ENCODE results near the gene PIGH.

PIGH gene, protein sequence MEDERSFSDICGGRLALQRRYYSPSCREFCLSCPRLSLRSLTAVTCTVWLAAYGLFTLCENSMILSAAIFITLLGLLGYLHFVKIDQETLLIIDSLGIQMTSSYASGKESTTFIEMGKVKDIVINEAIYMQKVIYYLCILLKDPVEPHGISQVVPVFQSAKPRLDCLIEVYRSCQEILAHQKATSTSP

GRCh38 chr14:67599698-67600561 is at the start of gene PIGH:
PIGH (minus strand) TSS chr14:67600268; CDS start chr14:67600203, 65 bp downstream.
- Histone ChIP-seq H3K27ac (ENCODE audit: low read depth, low read length) (peak within 1 kb of the TSS; percentile 51; the same call in 1 of the 2 replicates), H3K4me3 (ENCODE audit: low read depth, low read length) (peak within 1 kb of the TSS; percentile 97), H3K36me3 (ENCODE audit: insufficient read depth, low read length) (no peaks in the 10 kb centered on the region), H3K4me1 (ENCODE audit: control insufficient read depth, insufficient read depth, low read length, unreplicated experiment) (no peaks in the 10 kb centered on the region), H3K27me3 (ENCODE audit: insufficient read depth, low read length) (no peaks in the 10 kb centered on the region), H3K79me2 (ENCODE audit: control insufficient read depth, insufficient read depth, low read length, unreplicated experiment) (no peaks in the 10 kb centered on the region), H2AFZ (ENCODE audit: low read length, unreplicated experiment) (peak within 1 kb of the TSS; percentile 96)

DNA sequence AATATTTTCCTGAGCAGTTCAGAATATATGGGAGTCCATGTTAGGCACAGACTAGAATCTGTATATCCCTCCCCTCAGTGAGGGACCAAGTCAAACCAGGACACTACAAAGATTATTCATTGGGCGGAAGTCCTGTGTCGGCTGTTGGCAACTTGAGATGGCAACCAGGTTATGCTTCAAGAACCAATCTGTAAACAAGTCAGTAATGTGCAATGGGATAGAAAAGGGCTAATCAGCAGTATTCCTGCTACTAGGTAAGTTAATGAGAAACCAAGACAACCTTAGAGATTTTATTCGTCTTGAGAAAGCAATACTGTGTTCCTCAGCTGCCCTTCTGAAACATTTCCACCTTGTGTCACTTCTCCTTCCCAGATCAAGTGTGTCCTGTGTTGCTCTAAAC is 46.1 kb upstream of the PIGH start:
- Histone ChIP-seq H3K27ac (ENCODE audit: low read depth, low read length) (no peak overlapping the region), H3K4me3 (ENCODE audit: low read depth, low read length) (no peak overlapping the region), H3K36me3 (ENCODE audit: insufficient read depth, low read length) (peaks cover 33% of the 10 kb centered on the region), H3K4me1 (ENCODE audit: control insufficient read depth, insufficient read depth, low read length, unreplicated experiment) (peaks cover 12% of the 10 kb centered on the region), H2AFZ (ENCODE audit: low read length, unreplicated experiment) (no peak overlapping the region), H3K79me2 (ENCODE audit: control insufficient read depth, insufficient read depth, low read length, unreplicated experiment) (no peaks in the 10 kb centered on the region), H3K27me3 (ENCODE audit: insufficient read depth, low read length) (no peaks in the 10 kb centered on the region)

DNA sequence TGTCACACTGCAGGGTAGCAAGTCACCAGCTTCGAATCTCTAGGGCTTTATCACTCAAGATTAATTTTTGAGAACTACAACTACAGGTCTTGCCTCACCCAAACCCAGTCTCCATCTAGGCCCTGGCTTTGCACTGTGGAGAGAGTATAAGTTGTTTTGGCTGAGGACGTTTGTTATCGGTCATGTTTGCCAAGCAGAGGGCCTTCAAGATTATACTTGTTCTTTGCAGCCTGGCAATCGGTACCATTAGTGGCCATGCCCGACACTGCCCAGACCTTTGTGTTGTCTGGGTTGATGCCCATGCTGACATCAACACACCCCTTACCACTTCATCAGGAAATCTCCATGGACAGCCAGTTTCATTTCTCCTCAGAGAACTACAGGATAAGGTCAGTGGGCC is 45.3 kb upstream of the PIGH start:
- Histone ChIP-seq H3K4me1 (ENCODE audit: control insufficient read depth, insufficient read depth, low read length, unreplicated experiment) (peaks cover 5% of the 10 kb centered on the region), H3K4me3 (ENCODE audit: low read depth, low read length) (no peak overlapping the region), H3K27me3 (ENCODE audit: insufficient read depth, low read length) (no peaks in the 10 kb centered on the region), H3K27ac (ENCODE audit: low read depth, low read length) (no peak overlapping the region), H2AFZ (ENCODE audit: low read length, unreplicated experiment) (no peak overlapping the region), H3K36me3 (ENCODE audit: insufficient read depth, low read length) (peaks cover 29% of the 10 kb centered on the region), H3K79me2 (ENCODE audit: control insufficient read depth, insufficient read depth, low read length, unreplicated experiment) (no peaks in the 10 kb centered on the region)

DNA sequence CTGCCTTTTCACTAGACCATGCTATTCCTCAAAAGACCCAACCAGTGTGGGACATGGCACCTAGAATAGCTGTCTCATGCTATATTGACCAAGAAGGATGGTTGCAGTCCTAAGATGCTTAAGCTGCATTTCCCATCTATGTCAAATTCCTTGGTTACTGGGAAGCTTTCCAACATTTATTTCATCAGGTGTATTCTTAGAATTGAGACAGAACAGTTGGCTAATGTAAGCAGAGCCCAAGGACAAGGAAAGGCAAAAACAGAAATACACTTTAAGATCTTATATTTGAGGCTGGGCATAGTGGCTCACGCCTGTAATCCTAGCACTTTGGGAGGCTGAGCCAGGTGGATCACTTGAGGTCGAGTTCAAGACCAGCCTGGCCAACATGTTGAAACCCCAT is 44.4 kb upstream of the PIGH start:
- no peaks in the 10 kb centered on the region for H3K4me1 ChIP-seq (ENCODE audit: control insufficient read depth, insufficient read depth, low read length, unreplicated experiment)
- peaks cover 19% of the 10 kb centered on the region for H3K36me3 ChIP-seq (ENCODE audit: insufficient read depth, low read length)
- H2AFZ ChIP-seq (ENCODE audit: low read length, unreplicated experiment) = no peak overlapping the region
- H3K79me2 ChIP-seq (ENCODE audit: control insufficient read depth, insufficient read depth, low read length, unreplicated experiment) = no peaks in the 10 kb centered on the region
- no peak overlapping the region for H3K27ac ChIP-seq (ENCODE audit: low read depth, low read length)
- H3K4me3 ChIP-seq (ENCODE audit: low read depth, low read length) = no peak overlapping the region
- no peaks in the 10 kb centered on the region for H3K27me3 ChIP-seq (ENCODE audit: insufficient read depth, low read length)

- Histone ChIP-seq H3K27me3 (ENCODE audit: insufficient read depth, low read length) (no peaks in the 10 kb centered on the region), H3K36me3 (ENCODE audit: insufficient read depth, low read length) (peaks cover 12% of the 10 kb centered on the region), H3K79me2 (ENCODE audit: control insufficient read depth, insufficient read depth, low read length, unreplicated experiment) (no peaks in the 10 kb centered on the region), H3K4me3 (ENCODE audit: low read depth, low read length) (no peak overlapping the region), H3K4me1 (ENCODE audit: control insufficient read depth, insufficient read depth, low read length, unreplicated experiment) (no peaks in the 10 kb centered on the region), H3K27ac (ENCODE audit: low read depth, low read length) (no peak overlapping the region), H2AFZ (ENCODE audit: low read length, unreplicated experiment) (no peak overlapping the region)
Measured at GRCh38 chr14:67643713-67644112, 43.6 kb upstream of the PIGH start.

- no peaks in the 10 kb centered on the region for H3K27me3 ChIP-seq (ENCODE audit: insufficient read depth, low read length)
Measured at GRCh38 chr14:67641902-67642749, 42.1 kb upstream of the PIGH start.

GRCh38 chr14:67641480-67641879 is 41.4 kb upstream of the PIGH start:
- peaks cover 3% of the 10 kb centered on the region for H3K4me1 ChIP-seq (ENCODE audit: control insufficient read depth, insufficient read depth, low read length, unreplicated experiment)
- H3K27ac ChIP-seq (ENCODE audit: low read depth, low read length) = no peak overlapping the region

More at GRCh38 chr14:67641902-67642749, 42.1 kb upstream of the PIGH start:
- H3K79me2 ChIP-seq (ENCODE audit: control insufficient read depth, insufficient read depth, low read length, unreplicated experiment) = no peaks in the 10 kb centered on the region
- 0 out of 2 replicates have a peak, but pooled peaks cover under 1% of the 10 kb centered on the region for H3K36me3 ChIP-seq (ENCODE audit: insufficient read depth, low read length)
- H3K4me3 ChIP-seq (ENCODE audit: low read depth, low read length) = no peak overlapping the region
- no peaks in the 10 kb centered on the region for H3K4me1 ChIP-seq (ENCODE audit: control insufficient read depth, insufficient read depth, low read length, unreplicated experiment)
- no peak overlapping the region for H2AFZ ChIP-seq (ENCODE audit: low read length, unreplicated experiment)
- H3K27ac ChIP-seq (ENCODE audit: low read depth, low read length) = no peak overlapping the region

GRCh38 chr14:67638642-67639041 is 38.6 kb upstream of the PIGH start:
- no peaks in the 10 kb centered on the region for H3K36me3 ChIP-seq (ENCODE audit: insufficient read depth, low read length)
- no peaks in the 10 kb centered on the region for H3K27me3 ChIP-seq (ENCODE audit: insufficient read depth, low read length)
- H3K4me1 ChIP-seq (ENCODE audit: control insufficient read depth, insufficient read depth, low read length, unreplicated experiment) = peaks cover 9% of the 10 kb centered on the region

More at GRCh38 chr14:67641480-67641879, 41.4 kb upstream of the PIGH start:
- Histone ChIP-seq H3K27me3 (ENCODE audit: insufficient read depth, low read length) (no peaks in the 10 kb centered on the region), H3K36me3 (ENCODE audit: insufficient read depth, low read length) (no peaks in the 10 kb centered on the region), H2AFZ (ENCODE audit: low read length, unreplicated experiment) (no peak overlapping the region), H3K79me2 (ENCODE audit: control insufficient read depth, insufficient read depth, low read length, unreplicated experiment) (no peaks in the 10 kb centered on the region), H3K4me3 (ENCODE audit: low read depth, low read length) (no peak overlapping the region)

GRCh38 chr14:67636361-67636919 is 36.4 kb upstream of the PIGH start:
- Histone ChIP-seq H3K36me3 (ENCODE audit: insufficient read depth, low read length) (no peaks in the 10 kb centered on the region), H3K27ac (ENCODE audit: low read depth, low read length) (peak overlapping the region; percentile 12; the same call in 1 of the 2 replicates), H3K79me2 (ENCODE audit: control insufficient read depth, insufficient read depth, low read length, unreplicated experiment) (no peaks in the 10 kb centered on the region), H3K4me1 (ENCODE audit: control insufficient read depth, insufficient read depth, low read length, unreplicated experiment) (peaks cover 9% of the 10 kb centered on the region), H2AFZ (ENCODE audit: low read length, unreplicated experiment) (no peak overlapping the region), H3K4me3 (ENCODE audit: low read depth, low read length) (no peak overlapping the region), H3K27me3 (ENCODE audit: insufficient read depth, low read length) (no peaks in the 10 kb centered on the region)

More at GRCh38 chr14:67638642-67639041, 38.6 kb upstream of the PIGH start:
- no peak overlapping the region for H3K27ac ChIP-seq (ENCODE audit: low read depth, low read length)
- no peak overlapping the region for H3K4me3 ChIP-seq (ENCODE audit: low read depth, low read length)
- H2AFZ ChIP-seq (ENCODE audit: low read length, unreplicated experiment) = no peak overlapping the region
- H3K79me2 ChIP-seq (ENCODE audit: control insufficient read depth, insufficient read depth, low read length, unreplicated experiment) = no peaks in the 10 kb centered on the region

GRCh38 chr14:67633451-67634147 is 33.5 kb upstream of the PIGH start:
- H3K4me1 ChIP-seq (ENCODE audit: control insufficient read depth, insufficient read depth, low read length, unreplicated experiment) = peaks cover 9% of the 10 kb centered on the region
- H3K27me3 ChIP-seq (ENCODE audit: insufficient read depth, low read length) = no peaks in the 10 kb centered on the region
- no peak overlapping the region for H3K27ac ChIP-seq (ENCODE audit: low read depth, low read length)

More at GRCh38 chr14:67633451-67634147, 33.5 kb upstream of the PIGH start:
- Histone ChIP-seq H3K79me2 (ENCODE audit: control insufficient read depth, insufficient read depth, low read length, unreplicated experiment) (no peaks in the 10 kb centered on the region), H2AFZ (ENCODE audit: low read length, unreplicated experiment) (no peak overlapping the region), H3K36me3 (ENCODE audit: insufficient read depth, low read length) (no peaks in the 10 kb centered on the region), H3K4me3 (ENCODE audit: low read depth, low read length) (no peak overlapping the region)
